GM12873 (cell line): ENCODE measurements around the gene CBFA2T3.

Experiments
- CTCF ChIP-seq: IDR thresholded peaks from 2 replicates; pipeline ENCODE4 v1.5.1; 2012; ENCODE audit warnings: low read depth, mild to moderate bottlenecking, moderate library complexity, low read length, control low read depth; ENCODE audit not compliant: insufficient read depth; ENCODE audit errors: missing control alignments

CBFA2T3 gene

DNA sequence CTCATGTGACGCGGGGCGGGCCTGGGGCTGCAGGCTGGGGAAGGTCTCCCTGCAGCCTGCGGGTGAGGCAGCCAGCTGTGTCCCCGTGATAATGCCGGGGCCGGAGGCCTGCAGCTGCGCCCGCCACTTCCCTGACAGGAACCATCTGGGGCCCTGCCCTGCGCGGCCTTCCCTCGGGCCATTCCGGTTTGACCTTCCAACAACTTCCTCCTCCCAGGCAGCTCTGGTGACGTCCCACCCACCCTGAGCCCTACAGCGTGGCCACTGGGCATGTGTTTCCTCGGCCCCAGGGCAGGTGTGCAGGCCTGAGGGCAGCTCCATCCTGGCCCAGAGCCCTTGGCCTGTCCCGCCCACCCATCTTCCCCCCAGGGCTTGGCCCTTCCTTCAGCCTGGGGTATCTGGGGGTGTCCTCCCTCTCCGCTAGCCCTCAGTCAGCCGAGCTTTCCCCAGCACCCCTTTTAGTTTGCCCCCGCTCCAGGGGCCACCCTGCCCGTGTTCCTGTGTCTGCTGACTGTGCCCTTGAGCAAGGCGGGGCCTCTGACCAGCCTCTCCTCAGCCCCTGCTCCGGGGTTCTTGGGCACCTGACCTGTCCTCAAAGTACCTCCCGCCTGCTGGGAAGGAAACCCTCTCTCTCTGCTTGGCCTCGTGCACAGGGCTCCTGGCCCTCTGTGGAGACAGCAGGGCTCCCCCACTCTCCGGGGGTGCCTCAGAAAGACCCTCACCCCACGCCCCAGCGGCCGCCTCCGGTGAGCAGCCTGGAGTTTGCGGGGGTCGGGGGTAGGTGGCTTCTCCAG lies at the start of gene CBFA2T3:
TSS of gene CBFA2T3 (minus strand) at position 190 of the 794 bp plus-strand sequence. CDS start 400 bp downstream, outside the sequence.
- no peak for TF ChIP-seq CTCF

- TF ChIP-seq CTCF = no peak
Measured at GRCh38 chr16:89026121-89026612, 49.2 kb upstream of the CBFA2T3 start.

- TF ChIP-seq CTCF = no peak
Measured at GRCh38 chr16:89025636-89026035, 48.6 kb upstream of the CBFA2T3 start.

- no peak for TF ChIP-seq CTCF
Measured at GRCh38 chr16:89024546-89025060, 47.6 kb upstream of the CBFA2T3 start.

DNA sequence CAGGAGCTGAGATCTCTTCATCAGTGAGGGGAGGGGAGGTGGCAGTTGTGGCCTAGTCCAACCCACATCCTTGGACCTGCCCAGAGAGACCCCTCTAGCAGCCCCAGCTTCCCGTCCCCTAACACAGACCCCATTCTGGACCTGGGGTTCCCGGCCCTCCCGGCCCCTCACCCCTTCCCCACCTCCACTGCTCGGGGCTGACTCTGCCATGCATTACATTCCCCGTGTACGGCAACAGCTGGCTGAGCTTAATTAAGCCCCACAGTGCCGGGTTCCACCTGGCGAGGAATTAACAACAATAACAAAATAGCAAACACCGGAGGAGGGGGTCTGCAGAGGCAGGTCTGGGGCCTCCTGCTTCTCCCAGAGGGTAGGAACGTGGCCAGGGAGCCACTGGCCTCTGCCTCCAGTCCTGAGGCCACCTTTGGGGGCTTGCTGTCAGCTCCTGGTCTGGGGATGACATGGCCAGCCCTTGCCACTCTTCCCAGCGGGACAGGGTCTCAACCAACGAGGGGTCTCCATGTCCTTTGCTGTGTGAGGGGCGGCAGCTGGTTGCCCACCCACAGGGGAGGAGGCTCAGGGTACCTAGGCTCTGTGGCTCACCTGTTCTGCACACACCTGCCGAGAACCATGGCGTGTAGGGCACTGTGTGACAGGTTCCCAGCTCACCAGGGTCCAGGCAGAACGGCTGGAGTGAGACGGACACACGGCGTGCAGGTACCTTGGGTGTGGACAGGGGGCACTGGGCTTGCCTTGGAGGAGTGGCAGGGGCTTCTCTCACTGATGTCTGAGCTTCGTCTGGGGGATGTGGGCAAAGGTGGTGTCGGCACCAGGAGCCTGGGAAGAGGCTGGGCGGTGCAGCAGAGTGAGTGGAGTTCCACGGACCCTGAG lies 46.9 kb upstream of the CBFA2T3 start:
- no peak for TF ChIP-seq CTCF

DNA sequence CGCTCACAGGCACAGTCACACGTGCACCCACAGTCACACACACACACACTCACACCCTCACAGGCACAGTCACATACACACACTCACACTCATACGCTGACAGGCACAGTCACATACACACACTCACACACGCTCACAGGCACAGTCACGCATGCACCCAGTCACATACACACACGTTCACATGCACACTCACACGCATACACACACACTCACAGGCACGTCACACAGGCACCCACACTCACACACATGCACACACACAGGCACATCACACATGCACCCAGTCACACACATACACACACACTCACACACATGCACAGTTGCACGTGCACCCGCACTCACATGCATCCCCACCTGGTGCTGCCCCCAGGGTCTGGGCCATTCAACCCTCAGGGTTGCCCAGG lies 46.1 kb upstream of the CBFA2T3 start:
- TF ChIP-seq CTCF = no peak
